Psoas muscle (tissue), 8 donors: ENCODE results near the gene HNRNPUL1. TPM values are rescaled to one million over a fixed set of nuclear protein-coding genes. Genes with fewer than 3 reads are reported as not detected.

Experiments used
- ATAC-seq, 4 donors: fragments of 200-7000 bp; cut with Tn5 transposase; one replicate each; pipeline ENCODE4 v1.9.1; 2020; ENCODE audit warnings: moderate library complexity in 3 of 4, mild to moderate bottlenecking in 2 of 4
- DNase-seq, 2 donors: peaks; one replicate each; pipeline ENCODE4 v3.0.0-alpha.2; 2020
- H3K27ac ChIP-seq: fragments of 200-600 bp; one replicate; pipeline ENCODE4 v1.8.0; 2022
- H3K27me3 ChIP-seq, 3 donors: fragments of 200-600 bp in 1 of 3; one replicate each; pipeline versions ENCODE4 v1.6.1 to v1.8.0; 2013 to 2022; ENCODE audit warnings: low read length in 2 of 3, mild to moderate bottlenecking in 2 of 3, moderate library complexity in 1 of 3; ENCODE audit not compliant: insufficient read depth in 3 of 3
- H3K36me3 ChIP-seq, 2 donors: fragments of 200-600 bp in 1 of 2; one replicate each; pipeline versions ENCODE4 v1.6.1 to v1.8.0; 2013 to 2022; ENCODE audit warnings: low read depth in 1 of 2, mild to moderate bottlenecking in 1 of 2, moderate library complexity in 1 of 2; ENCODE audit not compliant: insufficient read depth in 1 of 2
- H3K4me1 ChIP-seq: fragments of 200-600 bp; one replicate; pipeline ENCODE4 v1.8.0; 2022
- H3K4me3 ChIP-seq: fragments of 200-600 bp; one replicate; pipeline ENCODE4 v1.8.0; 2022; ENCODE audit warnings: mild to moderate bottlenecking
- H3K9me3 ChIP-seq: fragments of 200-600 bp; one replicate; pipeline ENCODE4 v1.8.0; 2022
- WGBS, 3 donors: extraction: QIAGEN DNeasy Blood & Tissue Kit; methylation state at CpG; one replicate each; pipeline versions ENCODE4 v1.1.6 to v1.1.7; 2013; 5-methylcytosine and 5-hydroxymethylcytosine counted together
- intact Hi-C, 2 donors: fragments of 100-400 bp; cut with DNase I; formaldehyde crosslinking; loops; one replicate each; pipeline versions ENCODE4 v1.11.0 to v1.14.2; 2022
- polyA plus RNA-seq, 3 donors: library from polyadenylated mRNA; stranded (reverse); fragments of 200-250 nt; gene quantifications; one replicate each; pipeline ENCODE4 v1.2.3, GENCODE V29; 2013
- total RNA-seq, 4 donors: library from RNA; stranded (reverse); fragmentation: NEBNext Ultra II Directional in 2 of 4; extraction: Animal tissue kit (Norgen Biotek cat#: 25700) in 2 of 4; gene quantifications; one replicate each; pipeline versions ENCODE4 v1.2.1 to v1.2.4, GENCODE V29; 2021 to 2023
- TF ChIP-seq, protein P1 (sequence below): fragments of 200-600 bp; IDR thresholded peaks from one replicate; pipeline ENCODE4 v1.8.0; 2022; ENCODE audit warnings: antibody characterized with exemption
- donor health status: healthy with polysubstance abuse.
- donor health status: DM: no; HTN: no; CAD: no; lungs with moderate emphysema.
- donor health status: Bipolar disorder and iron deficiency.
- donor health status: healthy.
- donor health status: DM: yes; HTN: yes; CAD: no.
- donor health status: DM: no; HTN: no; CAD: no.
- donor health status: DM: no; HTN: no; CAD: no.
- donor health status: DM: yes; HTN: yes; CAD: no.

HNRNPUL1 gene
- total and polyA plus RNA-seq, 7 donors: 54.3 to 129 (median 82.3) TPM

DNA sequence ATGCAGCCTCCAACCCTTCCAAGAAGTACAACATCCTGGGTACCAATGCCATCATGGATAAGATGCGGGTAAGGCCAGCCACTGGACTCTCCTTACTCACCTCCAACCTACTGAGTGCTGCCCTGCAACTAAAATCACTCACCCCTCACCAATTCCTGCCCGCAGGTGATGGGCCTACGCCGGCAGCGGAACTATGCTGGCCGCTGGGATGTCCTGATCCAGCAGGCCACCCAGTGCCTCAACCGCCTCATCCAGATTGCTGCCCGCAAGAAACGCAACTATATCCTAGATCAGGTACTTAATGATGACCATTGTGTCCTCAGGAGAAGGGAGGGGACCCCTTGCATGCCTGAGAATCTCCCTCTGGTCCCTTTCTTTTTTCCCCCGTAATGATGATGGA lies 30.2 kb downstream of the HNRNPUL1 start:
- ATAC-seq: no peak
- no peaks in the 10 kb centered on the region for H3K27me3 ChIP-seq
- DNase-seq: no peak
- no peak overlapping the region for H3K27ac ChIP-seq
- TF ChIP-seq, protein P1, sequence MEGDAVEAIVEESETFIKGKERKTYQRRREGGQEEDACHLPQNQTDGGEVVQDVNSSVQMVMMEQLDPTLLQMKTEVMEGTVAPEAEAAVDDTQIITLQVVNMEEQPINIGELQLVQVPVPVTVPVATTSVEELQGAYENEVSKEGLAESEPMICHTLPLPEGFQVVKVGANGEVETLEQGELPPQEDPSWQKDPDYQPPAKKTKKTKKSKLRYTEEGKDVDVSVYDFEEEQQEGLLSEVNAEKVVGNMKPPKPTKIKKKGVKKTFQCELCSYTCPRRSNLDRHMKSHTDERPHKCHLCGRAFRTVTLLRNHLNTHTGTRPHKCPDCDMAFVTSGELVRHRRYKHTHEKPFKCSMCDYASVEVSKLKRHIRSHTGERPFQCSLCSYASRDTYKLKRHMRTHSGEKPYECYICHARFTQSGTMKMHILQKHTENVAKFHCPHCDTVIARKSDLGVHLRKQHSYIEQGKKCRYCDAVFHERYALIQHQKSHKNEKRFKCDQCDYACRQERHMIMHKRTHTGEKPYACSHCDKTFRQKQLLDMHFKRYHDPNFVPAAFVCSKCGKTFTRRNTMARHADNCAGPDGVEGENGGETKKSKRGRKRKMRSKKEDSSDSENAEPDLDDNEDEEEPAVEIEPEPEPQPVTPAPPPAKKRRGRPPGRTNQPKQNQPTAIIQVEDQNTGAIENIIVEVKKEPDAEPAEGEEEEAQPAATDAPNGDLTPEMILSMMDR: no peak
- no peak overlapping the region for H3K4me3 ChIP-seq
- H3K36me3 ChIP-seq: peaks cover 13 to 82% of the 10 kb centered on the region in 2 donors
- H3K4me1 ChIP-seq: peaks cover 23% of the 10 kb centered on the region
- intact Hi-C loops: no loop called here
- 96 to 97% (median 96%) methylated on average over 10 of the region's 10 CpGs for WGBS, 3 donors
- H3K9me3 ChIP-seq: no peaks in the 10 kb centered on the region

DNA sequence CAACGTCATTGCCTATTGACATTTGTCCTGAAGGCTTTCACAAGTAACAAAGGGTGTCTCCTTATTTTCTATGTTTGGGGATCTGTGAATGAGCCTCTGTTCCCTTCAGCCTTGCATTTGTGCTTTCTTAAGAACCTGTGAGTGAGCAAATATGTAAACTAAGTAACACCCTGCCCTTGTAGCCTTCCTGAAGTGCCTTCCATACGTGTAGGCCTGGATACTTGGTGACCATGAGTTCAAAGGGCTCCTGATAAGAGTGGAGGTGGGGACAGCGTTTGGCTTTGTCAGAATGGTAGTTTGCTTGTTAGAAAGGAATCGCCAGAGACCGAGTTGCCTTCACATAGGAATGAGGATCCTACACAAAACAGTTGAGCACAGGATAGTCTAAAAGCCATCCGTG lies 31.3 kb downstream of the HNRNPUL1 start:
- peaks cover 13 to 71% of the 10 kb centered on the region in 2 donors for H3K36me3 ChIP-seq
- TF ChIP-seq, protein P1: no peak
- ATAC-seq (no peak), DNase-seq (no peak)
- intact Hi-C loops: no loop called here
- H3K27ac ChIP-seq: no peak overlapping the region
- H3K9me3 ChIP-seq: no peaks in the 10 kb centered on the region
- no peak overlapping the region for H3K4me3 ChIP-seq
- H3K27me3 ChIP-seq: no peaks in the 10 kb centered on the region
- WGBS, 3 donors: 78 to 83% (median 79%) methylated on average over 6 of the region's 6 CpGs
- peaks cover 32% of the 10 kb centered on the region for H3K4me1 ChIP-seq

DNA sequence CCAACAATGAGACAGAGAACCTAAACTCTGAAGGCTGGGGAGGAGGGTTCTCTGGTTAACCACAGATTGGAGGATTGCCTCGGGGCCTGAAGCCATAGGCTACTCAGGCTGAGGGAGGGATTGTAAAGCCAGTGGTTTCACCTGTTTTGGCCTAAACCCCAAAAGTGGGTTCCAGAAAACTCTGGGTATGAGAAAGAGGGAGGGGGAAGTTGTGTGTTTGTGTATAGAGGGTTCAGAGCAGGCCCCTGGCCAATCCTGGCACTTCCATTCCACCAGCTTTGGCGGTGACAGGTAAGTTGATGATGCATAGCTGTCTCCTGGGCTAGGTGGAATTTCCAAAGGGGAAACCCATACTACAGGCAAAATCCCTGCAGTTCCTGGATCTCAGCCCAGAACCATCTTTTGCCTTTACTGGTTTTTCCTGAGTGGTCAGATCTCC lies 32.3 kb downstream of the HNRNPUL1 start:
- H3K4me1 ChIP-seq: peaks cover 32% of the 10 kb centered on the region
- 75 to 93% (median 90%) methylated on average over 2 of the region's 2 CpGs for WGBS, 3 donors
- ATAC-seq: no peak
- H3K27me3 ChIP-seq: no peaks in the 10 kb centered on the region
- peaks cover 13 to 71% of the 10 kb centered on the region in 2 donors for H3K36me3 ChIP-seq
- H3K27ac ChIP-seq: peak overlapping the region; percentile 82
- no peak overlapping the region for H3K4me3 ChIP-seq
- intact Hi-C loops: no loop called here
- DNase-seq: no peak
- TF ChIP-seq, protein P1: no peak
- no peaks in the 10 kb centered on the region for H3K9me3 ChIP-seq

DNA sequence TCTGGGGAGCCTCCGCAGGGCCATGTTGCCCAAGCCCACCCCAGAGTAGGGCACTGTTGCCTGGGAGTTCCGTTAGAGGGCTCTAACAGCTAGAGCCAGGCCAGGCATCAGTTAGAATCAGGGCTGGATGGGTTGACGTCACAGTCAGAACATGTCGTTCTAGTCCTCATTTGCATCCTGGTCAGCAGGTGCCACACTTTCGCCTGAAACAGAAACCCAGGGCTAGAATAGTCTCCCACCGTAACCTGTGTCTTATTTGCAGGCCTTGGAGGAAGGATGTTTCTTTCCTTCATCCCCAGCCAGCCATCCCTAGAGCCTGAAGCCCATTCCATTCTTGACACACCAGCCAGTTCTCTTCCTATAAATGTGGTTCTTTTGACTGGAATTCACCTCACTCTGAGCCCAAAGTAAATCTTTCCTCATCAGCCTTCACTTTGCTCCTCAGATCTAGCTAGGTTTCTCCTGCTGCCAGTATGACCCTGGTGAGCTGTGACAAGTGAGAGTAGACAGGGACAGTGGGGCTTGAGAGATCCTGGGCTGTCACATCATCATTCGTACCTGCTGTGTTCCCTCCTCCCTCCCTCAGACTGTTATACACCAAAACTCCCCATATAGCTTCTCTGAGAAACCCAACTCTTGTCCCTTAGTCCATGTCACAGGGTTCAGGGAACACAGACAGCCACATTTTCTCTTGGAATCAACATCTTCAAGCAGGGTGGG lies 33.6 kb downstream of the HNRNPUL1 start:
- peaks cover 32% of the 10 kb centered on the region for H3K4me1 ChIP-seq
- peak overlapping the region; percentile 82 for H3K27ac ChIP-seq
- no peaks in the 10 kb centered on the region for H3K27me3 ChIP-seq
- H3K36me3 ChIP-seq: peaks cover 13 to 71% of the 10 kb centered on the region in 2 donors
- TF ChIP-seq, protein P1: no peak
- H3K9me3 ChIP-seq: no peaks in the 10 kb centered on the region
- DNase-seq (no peak), ATAC-seq (peak in 1 of 4 donors; percentile 22)
- intact Hi-C loops: no loop called here
- 35 to 44% (median 43%) methylated on average over 7 of the region's 7 CpGs for WGBS, 3 donors
- H3K4me3 ChIP-seq: no peak overlapping the region
